GM12878 (cell line): Measurements from ENCODE around the gene KHDC1. TPM values are rescaled to one million over a fixed set of nuclear protein-coding genes. Genes with fewer than 3 reads are reported as not detected.

Experiments
- ATAC-seq: fragments of 200-7000 bp; cut with Tn5 transposase; 3 replicates; pipeline ENCODE4 v1.9.1; 2020; ENCODE audit warnings: mild to moderate bottlenecking, moderate library complexity
- BruUV-seq: library from RNA; stranded (reverse); fragments of 400-500 nt; replicated peaks from 2 replicates; lab custom pipeline; 2021; lab: Mats Ljungman, UMichigan
- CTCF ChIA-PET: fragments of 300-600 bp; sonication (Branson Sonifier 250); formaldehyde crosslinking; extraction: SDS; loops from one replicate; lab custom pipeline; 2021; ENCODE audit warnings: inconsistent platforms; lab: Yijun Ruan, JAX
- POLR2A ChIA-PET: fragments of 350-600 bp; formaldehyde crosslinking; extraction: SDS; loops from one replicate; lab custom pipeline; 2021; ENCODE audit warnings: inconsistent platforms; lab: Charles Lee
- RAD21 ChIA-PET: fragments of 300-600 bp; sonication (Branson Sonifier 250); formaldehyde crosslinking; loops from one replicate; lab custom pipeline; 2023; ENCODE audit warnings: antibody characterized with exemption; ENCODE audit not compliant: unreplicated experiment; lab: Charles Lee
- SMC1A ChIA-PET: fragments of 300-600 bp; sonication (Branson Sonifier 250); formaldehyde crosslinking; loops from one replicate; lab custom pipeline; 2023; ENCODE audit not compliant: unreplicated experiment, uncharacterized antibody; lab: Charles Lee
- DNase-seq: peaks from one replicate; pipeline ENCODE4 v3.0.0-alpha.2; 2011; ENCODE audit warnings: low read depth, low spot score
- FAIRE-seq: peaks from 3 replicates; lab custom pipeline; 2011; peaks lifted over from hg19 to GRCh38; lab: Jason Lieb, UNC
- H2AFZ ChIP-seq: 2 replicates; pipeline ENCODE4 v1.6.0; 2011; ENCODE audit warnings: low read depth, low read length, control low read depth; ENCODE audit not compliant: control insufficient read depth
- H3K27ac ChIP-seq: 2 replicates; pipeline ENCODE4 v1.5.1; 2011; ENCODE audit warnings: control low read depth; ENCODE audit not compliant: control insufficient read depth, insufficient read depth
- H3K27me3 ChIP-seq, 2 experiments: replicated peaks in 1 of 2; 2 replicates each; pipeline versions ENCODE4 v1.6.0 to v1.6.1; 2011; ENCODE audit warnings: low read length in 1 of 2; ENCODE audit not compliant: control insufficient read depth in 2 of 2, insufficient read depth in 2 of 2
- H3K36me3 ChIP-seq, 2 experiments: 2 replicates each; pipeline ENCODE4 v1.5.1; 2011; ENCODE audit warnings: low read length in 1 of 2; ENCODE audit not compliant: control insufficient read depth in 2 of 2, insufficient read depth in 2 of 2
- H3K4me1 ChIP-seq: 2 replicates; pipeline ENCODE4 v1.6.1; 2011; ENCODE audit warnings: mild to moderate bottlenecking, low read length, moderate library complexity, mixed read lengths; ENCODE audit not compliant: control insufficient read depth, insufficient read depth
- H3K4me2 ChIP-seq: 2 replicates; pipeline ENCODE4 v1.6.0; 2011; ENCODE audit warnings: control low read depth; ENCODE audit not compliant: control insufficient read depth, insufficient read depth
- H3K4me3 ChIP-seq: fragments of 200-600 bp; sonication (generic); 2 replicates; pipeline ENCODE4 v1.5.1; 2016
- H3K79me2 ChIP-seq: 2 replicates; pipeline ENCODE4 v1.6.0; 2011; ENCODE audit warnings: low read length; ENCODE audit not compliant: control insufficient read depth, insufficient read depth
- H3K9ac ChIP-seq: 2 replicates; pipeline ENCODE4 v1.8.0; 2011; ENCODE audit warnings: low read length, control low read depth, mixed read lengths; ENCODE audit not compliant: control insufficient read depth, insufficient read depth
- H3K9me3 ChIP-seq: replicated peaks from 3 replicates; pipeline ENCODE4 v1.5.1; 2011; ENCODE audit warnings: mild to moderate bottlenecking, low read length; ENCODE audit not compliant: control insufficient read depth, insufficient read depth
- H4K20me1 ChIP-seq: 2 replicates; pipeline ENCODE4 v1.6.0; 2011; ENCODE audit not compliant: control insufficient read depth, insufficient read depth
- BHLHE40 ChIP-seq, 2 experiments: fragments of 450-650 bp in 1 of 2; IDR thresholded peaks; 2 replicates each; pipeline ENCODE4 v1.6.1; 2011 to 2017; ENCODE audit warnings: low read depth in 2 of 2, borderline replicate concordance in 1 of 2, improper control_type of control experiment in 1 of 2, low read length in 1 of 2, mild to moderate bottlenecking in 1 of 2
- CBX5 ChIP-seq: sonication (generic); IDR thresholded peaks from 2 replicates; pipeline ENCODE4 v1.6.1; 2016; ENCODE audit warnings: low read depth, moderate library complexity, mild to moderate bottlenecking, inconsistent platforms
- CHD1 ChIP-seq: IDR thresholded peaks from 2 replicates; pipeline ENCODE4 v1.6.1; 2012; ENCODE audit warnings: low read depth, low read length, improper control_type of control experiment
- CREB1 ChIP-seq: IDR thresholded peaks from 2 replicates; pipeline ENCODE4 v1.6.1; 2012; ENCODE audit warnings: low read depth, mild to moderate bottlenecking, inconsistent platforms
- EED ChIP-seq: sonication (generic); IDR thresholded peaks from 2 replicates; pipeline ENCODE4 v1.6.1; 2016; ENCODE audit warnings: antibody characterized with exemption, low read depth
- EGR1 ChIP-seq, 2 experiments: IDR thresholded peaks; 1 replicate in 1 of 2; 2 replicates in 1 of 2; pipeline ENCODE4 v1.6.1; 2011 to 2012; ENCODE audit warnings: low read depth in 2 of 2, low read length in 2 of 2, borderline replicate concordance in 1 of 2, mild to moderate bottlenecking in 1 of 2, moderate library complexity in 1 of 2
- EP300 ChIP-seq, 2 experiments: fragments of 150-350 bp in 1 of 2; IDR thresholded peaks; 2 replicates each; pipeline ENCODE4 v1.6.1; 2011 to 2012; ENCODE audit warnings: low read depth in 2 of 2, low read length in 2 of 2, borderline replicate concordance in 1 of 2, improper control_type of control experiment in 1 of 2, inconsistent platforms in 1 of 2; ENCODE audit not compliant: control insufficient read depth in 1 of 2
- ESRRA ChIP-seq: IDR thresholded peaks from 2 replicates; pipeline ENCODE4 v1.6.1; 2012; ENCODE audit warnings: mild to moderate bottlenecking, low read length, improper control_type of control experiment
- IKZF1 ChIP-seq: fragments of 450-650 bp; conservative IDR thresholded peaks from 2 replicates; pipeline ENCODE4 v1.6.1; 2017; ENCODE audit warnings: antibody characterized with exemption, mild to moderate bottlenecking
- IKZF2 ChIP-seq, 2 experiments: fragments of 450-650 bp; IDR thresholded peaks; 2 replicates each; pipeline ENCODE4 v1.6.1; 2017; ENCODE audit warnings: mild to moderate bottlenecking in 2 of 2, moderate library complexity in 2 of 2
- KLF5 ChIP-seq: fragments of 450-650 bp; IDR thresholded peaks from 2 replicates; pipeline ENCODE4 v1.6.1; 2014; ENCODE audit warnings: mild to moderate bottlenecking; ENCODE audit not compliant: partially characterized antibody
- MYB ChIP-seq: fragments of 150-350 bp; IDR thresholded peaks from 2 replicates; pipeline ENCODE4 v1.6.1; 2014; ENCODE audit warnings: mild to moderate bottlenecking, low read depth, low read length, borderline replicate concordance
- PAX5 ChIP-seq: IDR thresholded peaks from 2 replicates; pipeline ENCODE4 v1.6.1; 2011; ENCODE audit warnings: low read depth, low read length, borderline replicate concordance
- TCF12 ChIP-seq: IDR thresholded peaks from 2 replicates; pipeline ENCODE4 v1.6.1; 2011; ENCODE audit warnings: low read depth, mild to moderate bottlenecking, low read length
- ZNF207 ChIP-seq: fragments of 450-650 bp; IDR thresholded peaks from 2 replicates; pipeline ENCODE4 v1.6.1; 2014; ENCODE audit warnings: antibody characterized with exemption, mild to moderate bottlenecking, borderline replicate concordance
- WGBS: methylation state at CpG from one replicate; pipeline ENCODE4 v1.1.6; 2016; ENCODE audit warnings: low lambda C conversion rate; ENCODE audit not compliant: insufficient replicate concordance, insufficient coverage; ENCODE audit errors: missing lambda C conversion rate; 5-methylcytosine and 5-hydroxymethylcytosine counted together
- in situ Hi-C: fragments of 300-500 bp; cut with MboI; formaldehyde crosslinking; loops from 9 replicates; pipeline ENCODE4 v1.14.3; 2018; ENCODE audit warnings: mixed read lengths
- intact Hi-C: fragments of 100-400 bp; cut with micrococcal nuclease; formaldehyde crosslinking; loops from one replicate; pipeline ENCODE4 v1.14.2; 2022; ENCODE audit not compliant: unreplicated experiment
- polyA plus RNA-seq, 11 experiments: library from polyadenylated mRNA; depleted of rRNA in 4 of 11; unstranded in 6 of 11; stranded (reverse) in 5 of 11; fragments of >200 nt; fragmentation: Nextera tagmentation in 4 of 11; fragmentation: Illumina TruSeq in 1 of 11; extraction: Ambion mirVana in 4 of 11; extraction: Trizol in 1 of 11; gene quantifications; 1 replicate in 1 of 11; 2 replicates in 10 of 11; pipeline versions ENCODE4 v1.2.1 to v1.2.3, GENCODE V29; 2011 to 2016; ENCODE audit warnings: inconsistent platforms in 2 of 11, missing spikeins in 2 of 11, low read depth in 1 of 11
- total RNA-seq, 4 experiments: library from RNA; depleted of rRNA in 3 of 4; stranded (reverse); fragments of >200 nt in 3 of 4; fragmentation: Illumina TruSeq in 1 of 4; extraction: Trizol in 1 of 4; gene quantifications; 2 replicates each; pipeline versions ENCODE4 v1.2.1 to v1.2.3, GENCODE V29; 2013 to 2021
- TF ChIP-seq, protein P1 (sequence below): fragments of 450-650 bp; IDR thresholded peaks from 2 replicates; pipeline ENCODE4 v1.6.1; 2017; ENCODE audit warnings: mild to moderate bottlenecking, moderate library complexity
- TF ChIP-seq, protein P2 (sequence below): IDR thresholded peaks from 2 replicates; pipeline ENCODE4 v1.6.1; 2012; ENCODE audit warnings: low read depth, low read length, improper control_type of control experiment

The KHDC1 gene
- total and polyA plus RNA-seq, 10 of the 15 experiments (the other 5 are each of a cell fraction or from before 2014, with no cell fraction given), result 3.3 to 8.7 (median 6.3) TPM

DNA sequence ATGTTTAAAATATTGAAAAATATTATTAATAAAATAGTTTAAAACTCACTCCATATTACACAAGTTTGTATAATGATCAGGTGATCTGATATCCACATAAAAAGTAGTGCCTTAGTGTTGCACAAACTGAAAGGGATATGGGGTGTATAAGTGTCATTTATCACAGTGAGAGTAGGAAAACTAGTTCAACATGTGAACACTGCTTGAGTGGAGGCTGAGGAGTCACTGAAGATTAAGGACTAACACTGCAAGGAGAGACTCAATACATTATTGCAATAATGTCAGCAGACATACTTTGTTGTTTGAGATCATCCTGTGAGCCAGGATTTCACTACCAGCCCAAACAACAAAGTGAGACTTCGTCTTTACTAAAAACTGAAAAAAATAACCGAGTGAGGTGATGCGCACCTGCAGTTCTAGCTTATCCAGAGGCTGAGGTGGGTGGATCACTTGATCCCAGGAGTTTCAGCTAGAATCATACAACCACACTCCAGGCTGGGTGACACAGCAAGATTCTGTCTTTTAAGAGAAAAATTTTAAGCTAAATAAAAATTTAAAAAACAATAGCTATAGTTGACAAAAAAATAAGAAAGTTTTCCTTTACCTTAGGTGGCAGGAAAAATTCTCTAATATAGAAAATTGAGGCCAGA, 35.3 kb downstream of the KHDC1 start:
- no peak for ATAC-seq
- H3K4me1 ChIP-seq, result no peaks in the 10 kb centered on the region; the same call in 1 of the 2 replicates
- no peak overlapping the region for H3K4me2 ChIP-seq
- CTCF ChIA-PET, result interaction anchor here (0.8 to 1.1 kb wide), 2 partner anchors 11 to 816 kb away, joined by 3 read pairs; no protein-coding TSS in a partner anchor
- BruUV-seq, result no TSS peak
- no peaks in the 10 kb centered on the region for H3K79me2 ChIP-seq
- no peak for DNase-seq
- intact Hi-C loops, result no loop called here
- H3K9ac ChIP-seq, result no peak overlapping the region
- SMC1A ChIA-PET, result no interaction called here
- H3K36me3 ChIP-seq, result no peaks in the 10 kb centered on the region
- in situ Hi-C loops, result no loop called here
- H3K27me3 ChIP-seq, result no peaks in the 10 kb centered on the region
- H4K20me1 ChIP-seq, result no peaks in the 10 kb centered on the region
- H3K4me3 ChIP-seq, result no peak overlapping the region
- H3K9me3 ChIP-seq, result no peaks in the 10 kb centered on the region
- no peak for FAIRE-seq
- POLR2A ChIA-PET, result interaction anchor here (0.7 kb wide), 1 partner anchor 439 kb away, joined by 3 read pairs; no protein-coding TSS in a partner anchor
- RAD21 ChIA-PET, result no interaction called here
- H3K27ac ChIP-seq, result no peak overlapping the region
- 78% methylated on average over 3 of the region's 3 CpGs for WGBS
- no peak overlapping the region for H2AFZ ChIP-seq
- TF ChIP-seq, protein P1, sequence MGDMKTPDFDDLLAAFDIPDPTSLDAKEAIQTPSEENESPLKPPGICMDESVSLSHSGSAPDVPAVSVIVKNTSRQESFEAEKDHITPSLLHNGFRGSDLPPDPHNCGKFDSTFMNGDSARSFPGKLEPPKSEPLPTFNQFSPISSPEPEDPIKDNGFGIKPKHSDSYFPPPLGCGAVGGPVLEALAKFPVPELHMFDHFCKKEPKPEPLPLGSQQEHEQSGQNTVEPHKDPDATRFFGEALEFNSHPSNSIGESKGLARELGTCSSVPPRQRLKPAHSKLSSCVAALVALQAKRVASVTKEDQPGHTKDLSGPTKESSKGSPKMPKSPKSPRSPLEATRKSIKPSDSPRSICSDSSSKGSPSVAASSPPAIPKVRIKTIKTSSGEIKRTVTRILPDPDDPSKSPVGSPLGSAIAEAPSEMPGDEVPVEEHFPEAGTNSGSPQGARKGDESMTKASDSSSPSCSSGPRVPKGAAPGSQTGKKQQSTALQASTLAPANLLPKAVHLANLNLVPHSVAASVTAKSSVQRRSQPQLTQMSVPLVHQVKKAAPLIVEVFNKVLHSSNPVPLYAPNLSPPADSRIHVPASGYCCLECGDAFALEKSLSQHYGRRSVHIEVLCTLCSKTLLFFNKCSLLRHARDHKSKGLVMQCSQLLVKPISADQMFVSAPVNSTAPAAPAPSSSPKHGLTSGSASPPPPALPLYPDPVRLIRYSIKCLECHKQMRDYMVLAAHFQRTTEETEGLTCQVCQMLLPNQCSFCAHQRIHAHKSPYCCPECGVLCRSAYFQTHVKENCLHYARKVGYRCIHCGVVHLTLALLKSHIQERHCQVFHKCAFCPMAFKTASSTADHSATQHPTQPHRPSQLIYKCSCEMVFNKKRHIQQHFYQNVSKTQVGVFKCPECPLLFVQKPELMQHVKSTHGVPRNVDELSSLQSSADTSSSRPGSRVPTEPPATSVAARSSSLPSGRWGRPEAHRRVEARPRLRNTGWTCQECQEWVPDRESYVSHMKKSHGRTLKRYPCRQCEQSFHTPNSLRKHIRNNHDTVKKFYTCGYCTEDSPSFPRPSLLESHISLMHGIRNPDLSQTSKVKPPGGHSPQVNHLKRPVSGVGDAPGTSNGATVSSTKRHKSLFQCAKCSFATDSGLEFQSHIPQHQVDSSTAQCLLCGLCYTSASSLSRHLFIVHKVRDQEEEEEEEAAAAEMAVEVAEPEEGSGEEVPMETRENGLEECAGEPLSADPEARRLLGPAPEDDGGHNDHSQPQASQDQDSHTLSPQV, result no peak
- no peak for TF ChIP-seq MYB
- no peak for TF ChIP-seq KLF5
- TF ChIP-seq, protein P2, sequence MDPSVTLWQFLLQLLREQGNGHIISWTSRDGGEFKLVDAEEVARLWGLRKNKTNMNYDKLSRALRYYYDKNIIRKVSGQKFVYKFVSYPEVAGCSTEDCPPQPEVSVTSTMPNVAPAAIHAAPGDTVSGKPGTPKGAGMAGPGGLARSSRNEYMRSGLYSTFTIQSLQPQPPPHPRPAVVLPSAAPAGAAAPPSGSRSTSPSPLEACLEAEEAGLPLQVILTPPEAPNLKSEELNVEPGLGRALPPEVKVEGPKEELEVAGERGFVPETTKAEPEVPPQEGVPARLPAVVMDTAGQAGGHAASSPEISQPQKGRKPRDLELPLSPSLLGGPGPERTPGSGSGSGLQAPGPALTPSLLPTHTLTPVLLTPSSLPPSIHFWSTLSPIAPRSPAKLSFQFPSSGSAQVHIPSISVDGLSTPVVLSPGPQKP, result no peak
- TF ChIP-seq IKZF1, result no peak
- TF ChIP-seq EED, result no peak
- no peak for TF ChIP-seq TCF12
- no peak for TF ChIP-seq BHLHE40 (IDR thresholded peaks at IDR 0.05; ENCODE audit: borderline replicate concordance in 1 of 2, low read depth in 2 of 2, low read length in 1 of 2)
- no peak for TF ChIP-seq ESRRA
- no peak for TF ChIP-seq CHD1
- no peak for TF ChIP-seq ZNF207
- TF ChIP-seq EGR1 (IDR thresholded peaks at IDR 0.05; ENCODE audit: borderline replicate concordance in 1 of 2, low read depth in 2 of 2, low read length in 2 of 2), result no peak
- TF ChIP-seq IKZF2 (IDR thresholded peaks at IDR 0.05), result no peak
- TF ChIP-seq PAX5, result no peak
- no peak for TF ChIP-seq CREB1
- TF ChIP-seq CBX5, result no peak
- no peak for TF ChIP-seq EP300 (IDR thresholded peaks at IDR 0.05; ENCODE audit: borderline replicate concordance in 1 of 2, control insufficient read depth in 1 of 2, low read depth in 2 of 2, low read length in 2 of 2)
